ENCODE data around the gene MEIS2. TPM values are rescaled to one million over a fixed set of nuclear protein-coding genes. Genes with fewer than 3 reads are reported as not detected.
A peak's percentile ranks its signal among the peaks of the same experiment; 100 is the strongest.

Gene MEIS2
- total RNA-seq, 1 donor from 2014 or later, result 76.9 TPM

DNA sequence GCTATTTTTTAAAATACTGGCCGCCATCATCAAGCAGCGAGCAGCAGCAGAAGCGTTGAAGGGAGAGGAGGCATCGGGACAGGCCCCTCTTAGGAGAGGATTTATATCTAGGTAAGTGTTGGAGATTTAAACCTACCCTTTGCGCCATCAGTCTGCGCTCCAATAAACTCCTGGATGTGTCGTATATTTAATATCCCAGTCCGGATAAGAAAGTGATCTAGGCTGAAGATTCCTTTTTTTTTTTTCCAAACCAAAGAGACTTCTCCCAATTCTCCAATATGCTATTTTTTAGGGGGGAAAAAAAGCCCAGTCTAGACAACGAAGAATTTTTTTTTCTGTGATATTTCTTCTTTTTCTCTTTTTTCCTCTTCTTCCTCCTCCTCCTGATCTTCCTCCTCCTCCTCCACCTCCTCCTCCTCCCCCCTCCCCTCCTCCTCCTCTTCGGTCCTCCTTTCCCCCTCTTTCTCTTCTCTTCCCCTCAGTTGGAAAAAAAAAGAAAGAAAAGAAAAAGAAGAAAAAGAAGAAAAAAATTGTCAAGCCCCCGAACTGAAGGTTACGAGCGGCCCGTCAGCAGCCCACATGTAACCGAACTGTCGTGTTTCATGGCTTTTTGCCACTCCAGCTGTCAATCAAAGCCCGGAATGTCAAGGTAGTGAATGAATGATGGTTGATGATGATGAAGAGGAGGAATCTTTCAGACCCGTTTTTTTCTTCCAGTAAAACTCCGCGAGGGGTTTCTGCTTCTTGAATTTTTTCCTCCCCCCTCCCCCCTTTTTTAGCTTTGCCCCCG is 835 bp downstream of the MEIS2 start:
- no peaks in the 10 kb centered on the region for H3K9me3 ChIP-seq
- DNase-seq (ENCODE audit: extremely low spot score in 2 of 2), result no peak

GRCh38 chr15:37098468-37099318 is 1.7 kb downstream of the MEIS2 start:
- no peaks in the 10 kb centered on the region for H3K27me3 ChIP-seq
- no peak for TF ChIP-seq CTCF (IDR thresholded peaks at IDR 0.05)
- TF ChIP-seq POLR2AphosphoS5 (IDR thresholded peaks at IDR 0.05; ENCODE audit: insufficient read depth in 1 of 2, low read depth in 1 of 2), result no peak
- no peak for TF ChIP-seq POLR2A (IDR thresholded peaks at IDR 0.05)
- H3K4me1 ChIP-seq, result peaks cover 19% of the 10 kb centered on the region
- peak overlapping the region; percentile 95 for H3K27ac ChIP-seq
- H3K36me3 ChIP-seq, result no peaks in the 10 kb centered on the region
- no peaks in the 10 kb centered on the region for H3K9me3 ChIP-seq
- intact Hi-C loops (cut with DNase I), result loop anchor here (5.0 kb wide), 2 partner anchors 76 to 211 kb away; no protein-coding TSS in a partner anchor
- H3K4me3 ChIP-seq, result peak overlapping the region; percentile 74 to 80
- DNase-seq (ENCODE audit: extremely low spot score in 2 of 2), result no peak

More for the DNA sequence above, 835 bp downstream of the MEIS2 start:
- no peaks in the 10 kb centered on the region for H3K27me3 ChIP-seq
- H3K4me3 ChIP-seq, result peak overlapping the region; percentile 74 to 80
- peak overlapping the region; percentile 95 for H3K27ac ChIP-seq
- no peak for TF ChIP-seq POLR2AphosphoS5 (IDR thresholded peaks at IDR 0.05; ENCODE audit: insufficient read depth in 1 of 2, low read depth in 1 of 2)
- TF ChIP-seq CTCF (IDR thresholded peaks at IDR 0.05), result no peak
- TF ChIP-seq POLR2A (IDR thresholded peaks at IDR 0.05), result no peak
- peaks cover 12% of the 10 kb centered on the region for H3K4me1 ChIP-seq
- intact Hi-C loops (cut with DNase I), result loop anchor here (5.0 kb wide), 2 partner anchors 77 to 212 kb away; no protein-coding TSS in a partner anchor
- H3K36me3 ChIP-seq, result no peaks in the 10 kb centered on the region

- Histone ChIP-seq H3K4me3 (peak overlapping the region; percentile 74 to 80), H3K36me3 (no peaks in the 10 kb centered on the region), H3K27ac (peak overlapping the region; percentile 95), H3K4me1 (peaks cover 29% of the 10 kb centered on the region), H3K27me3 (no peaks in the 10 kb centered on the region), H3K9me3 (no peaks in the 10 kb centered on the region)
- no peak for TF ChIP-seq CTCF (IDR thresholded peaks at IDR 0.05)
- intact Hi-C loops (cut with DNase I), result loop anchor here (5.0 kb wide), 2 partner anchors 75 to 210 kb away; no protein-coding TSS in a partner anchor
- no peak for DNase-seq (ENCODE audit: extremely low spot score in 2 of 2)
Observed at GRCh38 chr15:37097144-37097919, 3.0 kb downstream of the MEIS2 start.

- DNase-seq (ENCODE audit: extremely low spot score in 2 of 2), result no peak
- peaks cover 29% of the 10 kb centered on the region for H3K4me1 ChIP-seq
- TF ChIP-seq POLR2AphosphoS5 (IDR thresholded peaks at IDR 0.05; ENCODE audit: insufficient read depth in 1 of 2, low read depth in 1 of 2) (no peak), POLR2A (IDR thresholded peaks at IDR 0.05) (no peak), CTCF (IDR thresholded peaks at IDR 0.05) (no peak)
- no peaks in the 10 kb centered on the region for H3K27me3 ChIP-seq
- intact Hi-C loops (cut with DNase I), result loop anchor here (5.0 kb wide), 2 partner anchors 74 to 209 kb away; no protein-coding TSS in a partner anchor
- H3K4me3 ChIP-seq, result peak overlapping the region; percentile 74 to 80
- no peaks in the 10 kb centered on the region for H3K9me3 ChIP-seq
- H3K36me3 ChIP-seq, result no peaks in the 10 kb centered on the region
- H3K27ac ChIP-seq, result peak overlapping the region; percentile 95
Observed at GRCh38 chr15:37096558-37097143, 3.7 kb downstream of the MEIS2 start.

Data from vagina (tissue), 2 donors.